ENCODE data around the gene NDUFS2.
A peak's percentile ranks its signal among the peaks of the same experiment; 100 is the strongest.

The NDUFS2 gene

GRCh38 chr1:161196111-161196510 is 6.1 kb upstream of the NDUFS2 start:
- no peak for DNase-seq (ENCODE audit: low read depth in 2 of 2)

GRCh38 chr1:161196521-161197451 is 5.4 kb upstream of the NDUFS2 start:
- DNase-seq (ENCODE audit: low read depth in 2 of 2) = no peak

DNA sequence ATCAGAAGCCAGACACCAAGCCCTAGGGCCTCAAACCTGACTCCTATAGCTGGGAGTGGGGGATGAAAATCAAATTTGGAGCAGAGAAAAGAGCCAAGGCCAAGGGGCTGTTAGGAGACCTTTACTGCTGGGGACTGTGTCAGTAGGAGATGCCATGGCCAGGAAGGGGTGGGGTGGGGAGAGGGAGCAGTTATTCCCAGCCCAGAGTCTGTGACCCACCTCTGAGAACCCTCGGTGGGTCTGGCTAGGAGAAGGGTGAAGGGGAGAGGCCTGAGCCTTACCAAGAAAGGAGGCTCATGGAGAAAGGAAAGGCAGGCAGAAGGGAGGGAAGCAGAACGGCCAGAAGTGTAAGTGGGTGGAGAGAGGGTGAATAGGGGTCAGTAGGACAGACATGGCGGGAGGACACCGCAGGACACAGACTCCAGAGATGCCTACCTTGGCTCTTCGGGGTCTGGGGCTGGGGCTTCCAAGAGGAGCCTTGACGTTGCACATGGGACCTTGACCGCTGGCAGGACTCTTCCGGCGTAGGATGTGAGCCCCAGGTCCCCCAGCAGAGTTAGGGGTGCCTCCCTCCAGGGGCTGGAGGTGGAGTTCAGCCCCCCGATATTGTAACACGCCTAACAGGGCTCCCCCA is 4.5 kb upstream of the NDUFS2 start:
- no peak for DNase-seq (ENCODE audit: low read depth in 2 of 2)

DNA sequence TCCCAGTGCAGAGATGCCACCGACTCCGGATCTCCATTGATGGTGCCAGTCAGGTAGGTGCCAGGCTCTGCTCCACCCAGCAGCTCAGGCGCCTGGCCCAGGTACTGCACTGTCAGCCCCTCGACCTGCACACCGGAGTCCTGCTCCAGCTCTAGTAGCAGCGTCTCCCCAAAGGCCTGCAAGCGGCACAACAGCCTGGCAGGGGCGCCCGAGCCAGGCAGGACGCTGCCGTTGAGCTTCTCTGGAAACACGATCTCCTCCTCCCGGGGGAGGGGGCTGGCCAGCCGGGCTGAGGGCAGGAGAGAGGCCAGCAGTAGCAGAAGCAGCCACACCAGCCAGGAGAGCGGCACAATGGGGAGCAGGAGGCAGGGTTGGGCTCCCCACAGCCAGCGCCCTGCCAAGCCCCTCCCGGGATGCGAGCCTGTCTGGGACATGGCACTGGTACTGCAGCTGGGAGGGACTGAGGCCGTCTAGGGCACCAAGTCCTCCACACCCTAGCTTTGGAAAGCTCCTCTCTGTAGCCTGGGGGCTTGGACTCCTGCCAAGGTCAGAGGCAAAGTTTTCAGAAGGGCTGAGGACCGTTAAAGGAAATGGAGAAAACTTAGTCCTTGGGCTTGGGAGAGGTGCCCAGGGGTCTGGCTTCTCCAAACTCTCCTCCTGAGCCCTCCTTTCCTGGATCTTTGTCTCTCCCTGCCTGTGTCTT is 3.8 kb upstream of the NDUFS2 start:
- no peak for DNase-seq (ENCODE audit: low read depth in 2 of 2)

DNA sequence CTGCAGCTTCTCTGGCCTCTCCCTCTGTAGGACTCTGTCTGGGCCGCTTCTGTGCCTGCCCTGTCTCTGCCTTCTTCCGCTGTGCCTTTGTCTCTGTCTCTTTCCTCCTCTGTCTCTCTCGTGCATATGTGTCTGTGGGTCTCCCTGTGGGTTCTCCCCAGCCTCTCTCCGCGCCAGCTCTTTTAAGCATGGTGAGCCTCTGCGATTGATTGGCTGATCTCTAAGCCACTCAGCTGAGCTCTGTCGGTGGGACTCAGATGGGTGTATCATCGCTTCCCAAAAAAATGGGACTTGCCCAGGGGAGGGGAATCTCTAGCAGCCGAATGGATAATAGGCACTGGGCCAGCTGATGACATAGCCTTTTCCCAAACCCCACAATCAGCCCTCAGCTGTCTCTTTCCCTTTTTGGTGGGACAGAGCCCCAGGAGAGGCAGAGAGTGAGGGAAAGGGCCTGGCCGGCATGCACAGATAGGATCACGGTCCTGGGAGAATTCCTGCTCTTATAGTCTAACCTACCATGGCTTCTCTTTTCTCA is 3.2 kb upstream of the NDUFS2 start, which contains the start of gene ADAMTS4:
Gene ADAMTS4, minus strand, starts transcription at position 158 of the 535 bp plus-strand sequence. CDS start 427 bp downstream, outside the sequence.
- DNase-seq (ENCODE audit: low read depth in 2 of 2) = no peak

DNA sequence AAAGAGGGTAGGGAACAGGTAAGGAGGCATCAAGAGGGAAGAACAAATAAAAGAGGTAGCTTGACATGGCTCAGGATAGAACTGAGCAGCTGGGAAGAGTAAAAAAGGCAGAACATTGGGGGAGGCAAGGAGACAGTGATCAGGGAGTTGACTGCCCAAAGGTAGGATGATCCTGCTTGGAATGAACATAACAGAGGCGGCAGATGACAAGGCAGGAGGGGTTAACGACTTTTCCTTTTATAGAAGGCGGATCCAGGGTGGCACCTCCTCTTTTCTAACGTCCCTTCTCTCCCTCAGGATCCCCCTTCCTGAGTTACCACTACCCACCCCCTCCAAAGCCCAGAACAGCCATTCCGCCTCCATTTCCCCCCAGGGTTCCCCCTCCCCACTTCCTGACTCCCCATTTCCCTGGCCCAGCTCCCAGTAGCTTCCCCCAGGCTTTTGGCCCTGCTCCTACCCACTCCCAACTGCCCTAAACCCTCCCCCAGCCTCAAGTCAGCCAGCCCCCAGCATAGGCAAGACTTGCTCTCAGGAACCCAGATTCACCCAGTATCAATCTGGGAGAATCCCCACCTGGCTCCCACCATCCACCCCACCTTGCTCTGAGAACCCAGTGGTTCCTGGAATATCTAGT is 2.5 kb upstream of the NDUFS2 start:
- DNase-seq (ENCODE audit: low read depth in 2 of 2) = no peak

GRCh38 chr1:161200421-161200991 is 1.7 kb upstream of the NDUFS2 start:
- no peak for DNase-seq (ENCODE audit: low read depth in 2 of 2)

DNA sequence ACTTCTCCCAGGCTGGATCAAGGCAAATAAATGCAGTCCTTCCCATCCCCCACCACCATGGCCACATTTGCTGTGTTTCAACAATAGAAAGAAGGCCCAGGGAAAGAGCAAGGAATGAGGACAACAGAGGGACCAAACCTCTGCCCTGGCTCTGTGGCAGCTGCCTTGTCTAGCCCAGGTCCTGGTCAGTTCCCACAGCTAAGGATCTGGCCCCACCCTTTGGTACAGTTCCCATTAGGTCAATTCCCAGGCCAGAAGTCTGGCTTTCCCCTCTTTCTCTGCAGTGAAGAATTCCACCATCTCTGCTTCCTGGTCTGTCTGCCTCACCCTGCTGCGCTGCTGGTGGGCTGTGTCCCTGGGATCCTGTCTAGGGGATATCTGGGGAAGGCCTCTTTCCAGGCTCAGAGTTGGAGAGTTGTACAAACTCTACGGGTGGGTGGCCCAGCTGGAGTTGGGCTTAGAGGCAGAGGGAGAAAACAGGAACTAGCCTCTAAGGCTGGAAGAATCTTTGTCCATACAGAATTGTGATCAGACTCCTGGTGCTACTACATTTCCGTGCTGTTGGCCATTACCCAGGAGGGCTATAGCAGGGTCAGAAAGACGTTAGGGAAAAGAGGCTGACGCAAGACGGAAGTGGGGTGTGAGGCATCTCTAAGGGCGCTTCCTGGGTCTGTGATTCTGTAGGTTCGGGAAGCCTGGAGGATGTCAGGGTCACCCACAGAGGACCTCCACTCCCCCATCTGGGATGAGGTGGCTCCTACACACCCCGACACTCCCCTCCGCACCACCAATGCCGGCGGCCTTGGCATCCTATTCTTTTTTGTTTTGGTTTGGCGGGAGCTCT is 953 bp upstream of the NDUFS2 start:
- DNase-seq (ENCODE audit: low read depth in 2 of 2) = no peak

GRCh38 chr1:161206411-161207140 is 4.4 kb downstream of the NDUFS2 start:
- DNase-seq (ENCODE audit: low read depth in 2 of 2) = no peak

- no peak for DNase-seq (ENCODE audit: low read depth in 2 of 2)
Observed at GRCh38 chr1:161207173-161207572, 5.0 kb downstream of the NDUFS2 start.

GRCh38 chr1:161209790-161210409 is 7.7 kb downstream of the NDUFS2 start:
- peak; percentile 49 to 53 for DNase-seq (ENCODE audit: low read depth in 2 of 2)

DNA sequence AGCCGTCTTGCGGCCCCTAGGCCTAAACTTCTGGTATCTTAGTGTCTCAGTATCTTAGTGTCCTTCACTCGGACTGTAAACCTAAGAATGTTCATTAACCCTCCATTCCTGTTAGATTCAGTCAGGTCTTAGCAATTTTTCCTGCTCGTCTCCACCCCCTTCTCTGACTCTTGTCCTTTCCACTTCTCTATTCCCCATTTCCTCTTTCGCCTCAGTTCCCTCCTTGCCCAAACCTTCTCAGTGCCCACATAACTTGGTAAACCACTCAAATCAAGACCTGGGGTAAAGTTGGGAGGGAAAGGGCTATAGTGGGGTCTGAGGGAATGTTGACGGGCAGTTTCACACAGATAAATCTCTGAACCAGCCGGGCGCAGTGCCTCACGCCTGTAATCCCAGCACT is 12.2 kb downstream of the NDUFS2 start:
- no peak for DNase-seq (ENCODE audit: low read depth in 2 of 2)

DNA sequence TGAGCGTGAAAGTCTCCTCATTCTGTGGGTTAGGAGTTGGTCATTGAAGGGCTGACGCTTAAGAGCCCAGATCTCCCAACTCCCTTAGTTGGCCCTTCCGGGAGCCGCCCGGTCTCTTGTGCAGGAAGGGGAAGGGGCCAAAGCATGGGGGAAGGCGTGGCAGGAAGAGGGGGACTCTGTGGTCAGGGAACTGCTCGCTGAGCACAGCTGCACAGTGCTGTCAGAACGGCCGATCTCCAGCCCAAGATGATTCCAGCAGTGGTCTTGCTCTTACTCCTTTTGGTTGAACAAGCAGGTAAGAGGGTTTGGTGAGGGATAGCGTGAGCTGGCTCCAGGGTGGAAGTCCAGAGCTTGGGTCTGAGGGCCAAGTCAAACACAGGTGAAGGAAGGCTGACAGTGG is 12.9 kb downstream of the NDUFS2 start, which contains the start of gene FCER1G:
Gene FCER1G, plus strand, starts transcription at position 220 of the 400 bp plus-strand sequence. Its CDS starts 27 bp downstream, at position 247.
- no peak for DNase-seq (ENCODE audit: low read depth in 2 of 2)

DNA sequence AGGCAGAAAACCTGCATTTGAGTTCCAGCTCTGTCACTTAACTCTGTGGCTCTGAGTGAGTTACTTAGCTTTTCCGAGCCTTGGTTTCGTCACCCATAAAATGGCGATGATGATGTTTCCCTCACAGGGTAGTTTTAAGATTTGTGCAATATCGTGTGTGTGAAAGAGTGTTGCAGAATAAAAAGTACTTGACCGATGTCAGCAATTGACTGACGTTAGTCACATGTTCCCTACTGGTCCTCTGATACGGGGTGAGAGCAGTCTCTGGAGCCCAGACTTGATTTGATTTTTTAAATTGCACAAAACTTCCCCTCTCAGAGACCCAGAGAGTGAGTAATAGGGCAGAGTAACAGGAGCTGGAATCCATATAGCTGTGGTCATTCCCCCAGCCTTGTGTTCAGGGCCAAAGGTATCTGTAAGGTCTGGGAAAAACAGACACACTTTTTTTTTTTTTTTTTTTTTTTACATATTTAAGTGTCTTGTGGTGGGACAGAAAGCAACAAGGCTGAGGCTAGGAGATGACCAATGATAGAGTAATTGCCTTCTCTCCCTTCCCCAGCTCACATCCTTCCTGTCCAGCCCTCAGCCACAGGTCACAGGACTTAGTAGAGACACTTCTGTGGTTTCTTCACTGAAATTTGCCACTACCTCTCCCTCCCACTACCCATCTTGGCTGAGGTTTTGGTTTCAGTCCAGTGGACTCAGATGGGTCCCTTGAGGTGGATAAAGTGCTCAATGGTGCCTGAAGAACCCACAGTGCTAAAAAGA is 15.0 kb downstream of the NDUFS2 start:
- no peak for DNase-seq (ENCODE audit: low read depth in 2 of 2)

DNA sequence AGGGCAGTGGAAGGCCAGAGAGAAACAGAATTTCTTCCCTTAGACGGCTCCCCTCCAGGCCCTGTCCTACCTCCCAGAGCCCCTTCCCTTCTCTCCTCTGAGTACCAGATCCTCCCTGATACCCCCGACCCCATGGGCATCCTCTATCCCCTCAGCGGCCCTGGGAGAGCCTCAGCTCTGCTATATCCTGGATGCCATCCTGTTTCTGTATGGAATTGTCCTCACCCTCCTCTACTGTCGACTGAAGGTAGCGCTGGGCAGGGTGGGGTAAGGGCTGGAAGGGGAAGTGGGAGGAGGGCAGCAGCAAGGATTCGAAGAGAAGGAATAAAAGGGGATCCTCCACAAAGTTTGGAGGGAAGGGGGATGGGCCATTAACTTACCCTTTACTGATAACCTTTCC is 15.7 kb downstream of the NDUFS2 start:
- DNase-seq (ENCODE audit: low read depth in 2 of 2) = no peak

- DNase-seq (ENCODE audit: low read depth in 2 of 2) = no peak
Observed at GRCh38 chr1:161218301-161219077, 16.3 kb downstream of the NDUFS2 start.

- DNase-seq (ENCODE audit: low read depth in 2 of 2) = no peak
Observed at GRCh38 chr1:161219078-161219892, 17.1 kb downstream of the NDUFS2 start.

Data from stimulated activated CD8-positive, alpha-beta memory T cell treated with anti-CD3 and anti-CD28 coated beads, Interleukin-2, amount 100 ng/mL, for 48 hours (primary cell).